Ishikawa (cell line): Measurements from ENCODE around the gene MUC4.

Source experiments
- CEBPB ChIP-seq: IDR thresholded peaks from 2 replicates; pipeline ENCODE4 v1.6.1; 2012
- CREB1 ChIP-seq: IDR thresholded peaks from 2 replicates; pipeline ENCODE4 v1.6.1; 2012; ENCODE audit warnings: low read depth
- EGR1 ChIP-seq: IDR thresholded peaks from 2 replicates; pipeline ENCODE4 v1.6.1; 2012
- EP300 ChIP-seq: IDR thresholded peaks from 2 replicates; pipeline ENCODE4 v1.6.1; 2012; ENCODE audit warnings: borderline replicate concordance
- FOXM1 ChIP-seq: IDR thresholded peaks from 2 replicates; pipeline ENCODE4 v1.6.1; 2012; ENCODE audit warnings: low read depth, borderline replicate concordance
- NFIC ChIP-seq: IDR thresholded peaks from 2 replicates; pipeline ENCODE4 v1.6.1; 2012
- RAD21 ChIP-seq: IDR thresholded peaks from 2 replicates; pipeline ENCODE4 v1.6.1; 2012; ENCODE audit warnings: low read depth
- TAF1 ChIP-seq: IDR thresholded peaks from 2 replicates; pipeline ENCODE4 v1.6.1; 2012; ENCODE audit warnings: low read depth, mild to moderate bottlenecking
- TCF12 ChIP-seq: IDR thresholded peaks from 2 replicates; pipeline ENCODE4 v1.6.1; 2012; ENCODE audit warnings: low read depth
- TEAD4 ChIP-seq: IDR thresholded peaks from 2 replicates; pipeline ENCODE4 v1.6.1; 2012
- YY1 ChIP-seq: IDR thresholded peaks from 2 replicates; pipeline ENCODE4 v1.6.1; 2012; ENCODE audit warnings: low read depth
- ZBTB7A ChIP-seq: IDR thresholded peaks from 2 replicates; pipeline ENCODE4 v1.6.1; 2012; ENCODE audit warnings: low read depth
- TF ChIP-seq, protein P1 (sequence below): IDR thresholded peaks from 2 replicates; pipeline ENCODE4 v1.6.1; 2012; ENCODE audit warnings: low read depth, mild to moderate bottlenecking
- TF ChIP-seq, protein P2 (sequence below): IDR thresholded peaks from 2 replicates; pipeline ENCODE4 v1.6.1; 2012
- TF ChIP-seq, protein P3 (sequence below): IDR thresholded peaks from 2 replicates; pipeline ENCODE4 v1.6.1; 2012

MUC4 gene

GRCh38 chr3:195800240-195800639, 11.5 kb downstream of the MUC4 start:
- TF ChIP-seq CEBPB = no peak
- TF ChIP-seq NFIC = no peak
- TF ChIP-seq TAF1 = no peak

GRCh38 chr3:195796795-195797194, 14.9 kb downstream of the MUC4 start:
- TF ChIP-seq, protein P1, sequence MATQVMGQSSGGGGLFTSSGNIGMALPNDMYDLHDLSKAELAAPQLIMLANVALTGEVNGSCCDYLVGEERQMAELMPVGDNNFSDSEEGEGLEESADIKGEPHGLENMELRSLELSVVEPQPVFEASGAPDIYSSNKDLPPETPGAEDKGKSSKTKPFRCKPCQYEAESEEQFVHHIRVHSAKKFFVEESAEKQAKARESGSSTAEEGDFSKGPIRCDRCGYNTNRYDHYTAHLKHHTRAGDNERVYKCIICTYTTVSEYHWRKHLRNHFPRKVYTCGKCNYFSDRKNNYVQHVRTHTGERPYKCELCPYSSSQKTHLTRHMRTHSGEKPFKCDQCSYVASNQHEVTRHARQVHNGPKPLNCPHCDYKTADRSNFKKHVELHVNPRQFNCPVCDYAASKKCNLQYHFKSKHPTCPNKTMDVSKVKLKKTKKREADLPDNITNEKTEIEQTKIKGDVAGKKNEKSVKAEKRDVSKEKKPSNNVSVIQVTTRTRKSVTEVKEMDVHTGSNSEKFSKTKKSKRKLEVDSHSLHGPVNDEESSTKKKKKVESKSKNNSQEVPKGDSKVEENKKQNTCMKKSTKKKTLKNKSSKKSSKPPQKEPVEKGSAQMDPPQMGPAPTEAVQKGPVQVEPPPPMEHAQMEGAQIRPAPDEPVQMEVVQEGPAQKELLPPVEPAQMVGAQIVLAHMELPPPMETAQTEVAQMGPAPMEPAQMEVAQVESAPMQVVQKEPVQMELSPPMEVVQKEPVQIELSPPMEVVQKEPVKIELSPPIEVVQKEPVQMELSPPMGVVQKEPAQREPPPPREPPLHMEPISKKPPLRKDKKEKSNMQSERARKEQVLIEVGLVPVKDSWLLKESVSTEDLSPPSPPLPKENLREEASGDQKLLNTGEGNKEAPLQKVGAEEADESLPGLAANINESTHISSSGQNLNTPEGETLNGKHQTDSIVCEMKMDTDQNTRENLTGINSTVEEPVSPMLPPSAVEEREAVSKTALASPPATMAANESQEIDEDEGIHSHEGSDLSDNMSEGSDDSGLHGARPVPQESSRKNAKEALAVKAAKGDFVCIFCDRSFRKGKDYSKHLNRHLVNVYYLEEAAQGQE = no peak
- TF ChIP-seq TEAD4 (no peak), TCF12 (no peak), CREB1 (no peak), FOXM1 (no peak), YY1 (no peak), NFIC (no peak), CEBPB (no peak), EP300 (no peak), EGR1 (no peak), RAD21 (no peak), TAF1 (no peak)
- TF ChIP-seq, protein P2, sequence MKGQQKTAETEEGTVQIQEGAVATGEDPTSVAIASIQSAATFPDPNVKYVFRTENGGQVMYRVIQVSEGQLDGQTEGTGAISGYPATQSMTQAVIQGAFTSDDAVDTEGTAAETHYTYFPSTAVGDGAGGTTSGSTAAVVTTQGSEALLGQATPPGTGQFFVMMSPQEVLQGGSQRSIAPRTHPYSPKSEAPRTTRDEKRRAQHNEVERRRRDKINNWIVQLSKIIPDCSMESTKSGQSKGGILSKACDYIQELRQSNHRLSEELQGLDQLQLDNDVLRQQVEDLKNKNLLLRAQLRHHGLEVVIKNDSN = no peak
- TF ChIP-seq, protein P3, sequence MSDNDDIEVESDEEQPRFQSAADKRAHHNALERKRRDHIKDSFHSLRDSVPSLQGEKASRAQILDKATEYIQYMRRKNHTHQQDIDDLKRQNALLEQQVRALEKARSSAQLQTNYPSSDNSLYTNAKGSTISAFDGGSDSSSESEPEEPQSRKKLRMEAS = no peak

DNA sequence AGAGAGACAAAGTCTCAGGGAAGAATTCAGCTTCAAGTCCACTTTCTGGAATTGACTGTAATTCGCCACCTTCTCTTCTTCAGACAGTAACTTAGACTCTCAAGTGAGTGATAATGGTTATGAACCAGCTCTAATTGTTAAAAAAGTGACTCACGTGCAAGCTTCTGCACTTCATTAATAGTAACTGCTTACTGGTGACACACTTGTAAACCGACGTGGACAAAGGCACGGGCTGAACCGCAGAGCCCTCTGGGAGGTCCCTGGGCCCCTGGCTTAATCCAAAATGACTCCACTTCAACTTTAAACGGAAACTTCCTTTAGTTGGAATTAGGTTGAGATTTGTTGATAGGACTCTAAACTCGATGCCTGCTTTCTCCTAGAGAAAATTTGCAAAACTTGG, 17.0 kb downstream of the MUC4 start:
- no peak for TF ChIP-seq FOXM1
- TF ChIP-seq EP300 = no peak

GRCh38 chr3:195790901-195791300, 20.8 kb downstream of the MUC4 start:
- TF ChIP-seq TCF12 (no peak), NFIC (no peak), RAD21 (no peak), EP300 (no peak), TEAD4 (no peak), YY1 (no peak), TAF1 (no peak), CREB1 (no peak), CEBPB (no peak), EGR1 (no peak), FOXM1 (no peak), ZBTB7A (no peak)
- TF ChIP-seq, protein P2 = no peak
- TF ChIP-seq, protein P1 = no peak
- TF ChIP-seq, protein P3 = no peak

DNA sequence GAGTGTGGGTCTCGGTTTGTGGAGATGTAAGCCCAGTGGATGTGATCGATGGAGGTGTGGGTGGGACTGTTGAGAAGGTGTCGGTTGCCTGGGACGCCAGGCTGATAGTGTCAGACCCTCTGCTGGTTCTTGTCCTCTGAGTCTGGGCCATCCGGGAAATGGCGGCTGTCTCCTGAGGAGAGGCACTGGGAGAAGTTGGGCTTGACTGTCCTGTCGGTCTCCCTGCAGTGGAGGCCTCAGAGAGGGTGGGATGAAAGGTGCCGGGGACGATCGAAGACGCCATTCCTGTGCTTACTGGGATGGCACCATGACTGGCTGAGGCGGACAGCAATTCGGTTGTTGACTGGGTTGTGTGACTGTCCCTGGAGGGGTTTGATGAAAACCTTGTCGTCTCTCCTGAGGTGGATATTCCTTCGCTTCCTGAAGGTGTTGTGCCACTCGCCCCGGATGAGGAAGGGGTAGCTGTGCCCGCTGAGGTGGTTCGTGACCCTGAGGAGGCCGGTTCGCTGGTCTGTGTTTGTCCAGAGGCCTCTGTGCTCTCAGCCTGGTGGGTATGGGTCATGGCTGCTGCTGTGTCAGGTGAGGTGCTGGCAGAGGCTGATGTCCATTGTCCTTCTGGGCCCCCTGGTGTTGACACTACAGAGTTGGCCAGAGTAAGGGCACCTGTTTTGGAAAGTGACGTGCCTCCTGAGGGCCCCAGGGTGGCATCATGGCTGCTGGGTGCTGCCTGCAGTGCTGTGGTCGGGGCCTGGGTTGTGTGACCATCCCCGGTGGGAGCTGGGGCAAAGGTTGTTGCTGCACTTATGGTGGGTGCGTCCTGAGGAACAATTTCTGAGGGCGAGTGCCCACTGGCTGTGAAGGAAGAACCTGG, 22.8 kb downstream of the MUC4 start:
- TF ChIP-seq TCF12 (no peak), RAD21 (peak; percentile 22; the same call in 1 of the 2 replicates), CEBPB (no peak)
- TF ChIP-seq, protein P2 = no peak
- TF ChIP-seq, protein P1 = no peak
